Measurements from ENCODE around the gene GLYR1.

The GLYR1 gene

GRCh38 chr16:4884972-4885874 lies 38.1 kb upstream of the GLYR1 start:
- TF ChIP-seq GATA2 (IDR thresholded peaks at IDR 0.05; ENCODE audit: low read depth, low read length) (no peak), GATA3 (IDR thresholded peaks at IDR 0.05; ENCODE audit: low read depth, low read length) (no peak)

GRCh38 chr16:4884209-4884608 lies 37.1 kb upstream of the GLYR1 start:
- TF ChIP-seq GATA3 (IDR thresholded peaks at IDR 0.05; ENCODE audit: low read depth, low read length), result no peak
- no peak for TF ChIP-seq GATA2 (IDR thresholded peaks at IDR 0.05; ENCODE audit: low read depth, low read length)

- no peak for TF ChIP-seq GATA2 (IDR thresholded peaks at IDR 0.05; ENCODE audit: low read depth, low read length)
- TF ChIP-seq GATA3 (IDR thresholded peaks at IDR 0.05; ENCODE audit: low read depth, low read length), result no peak
Observed at GRCh38 chr16:4883501-4883900, 36.4 kb upstream of the GLYR1 start.

GRCh38 chr16:4882633-4883285 lies 35.7 kb upstream of the GLYR1 start:
- TF ChIP-seq GATA3 (IDR thresholded peaks at IDR 0.05; ENCODE audit: low read depth, low read length), result no peak
- no peak for TF ChIP-seq GATA2 (IDR thresholded peaks at IDR 0.05; ENCODE audit: low read depth, low read length)

- TF ChIP-seq GATA3 (IDR thresholded peaks at IDR 0.05; ENCODE audit: low read depth, low read length) (no peak), GATA2 (IDR thresholded peaks at IDR 0.05; ENCODE audit: low read depth, low read length) (no peak)
Observed at GRCh38 chr16:4882000-4882632, 35.0 kb upstream of the GLYR1 start.

GRCh38 chr16:4880006-4880580 lies 33.0 kb upstream of the GLYR1 start:
- TF ChIP-seq GATA3 (IDR thresholded peaks at IDR 0.05; ENCODE audit: low read depth, low read length), result no peak
- TF ChIP-seq GATA2 (IDR thresholded peaks at IDR 0.05; ENCODE audit: low read depth, low read length), result no peak

- TF ChIP-seq GATA3 (IDR thresholded peaks at IDR 0.05; ENCODE audit: low read depth, low read length) (no peak), GATA2 (IDR thresholded peaks at IDR 0.05; ENCODE audit: low read depth, low read length) (no peak)
Observed at GRCh38 chr16:4879049-4879448, 32.0 kb upstream of the GLYR1 start.

GRCh38 chr16:4877380-4877685 lies 30.2 kb upstream of the GLYR1 start:
- no peak for TF ChIP-seq GATA3 (IDR thresholded peaks at IDR 0.05; ENCODE audit: low read depth, low read length)
- TF ChIP-seq GATA2 (IDR thresholded peaks at IDR 0.05; ENCODE audit: low read depth, low read length), result no peak

GRCh38 chr16:4876646-4877379 lies 29.7 kb upstream of the GLYR1 start:
- no peak for TF ChIP-seq GATA3 (IDR thresholded peaks at IDR 0.05; ENCODE audit: low read depth, low read length)
- TF ChIP-seq GATA2 (IDR thresholded peaks at IDR 0.05; ENCODE audit: low read depth, low read length), result no peak

- TF ChIP-seq GATA3 (IDR thresholded peaks at IDR 0.05; ENCODE audit: low read depth, low read length) (no peak), GATA2 (IDR thresholded peaks at IDR 0.05; ENCODE audit: low read depth, low read length) (no peak)
Observed at GRCh38 chr16:4874666-4875065, 27.6 kb upstream of the GLYR1 start.

GRCh38 chr16:4873091-4873490 lies 26.0 kb upstream of the GLYR1 start:
- TF ChIP-seq GATA3 (IDR thresholded peaks at IDR 0.05; ENCODE audit: low read depth, low read length), result no peak
- TF ChIP-seq GATA2 (IDR thresholded peaks at IDR 0.05; ENCODE audit: low read depth, low read length), result no peak

GRCh38 chr16:4871071-4871470 lies 24.0 kb upstream of the GLYR1 start:
- no peak for TF ChIP-seq GATA3 (IDR thresholded peaks at IDR 0.05; ENCODE audit: low read depth, low read length)

GRCh38 chr16:4870138-4870671 lies 23.1 kb upstream of the GLYR1 start:
- TF ChIP-seq GATA2 (IDR thresholded peaks at IDR 0.05; ENCODE audit: low read depth, low read length) (no peak), GATA3 (IDR thresholded peaks at IDR 0.05; ENCODE audit: low read depth, low read length) (no peak)

Measured in SH-SY5Y (cell line).